Lower leg skin (tissue), 4 donors: ENCODE measurements around the gene TMED10. TPM values are rescaled to one million over a fixed set of nuclear protein-coding genes. Genes with fewer than 3 reads are reported as not detected.

Experiments
- DNase-seq, 2 donors: peaks; one replicate each; pipeline ENCODE4 v3.0.0-alpha.2; 2019; ENCODE audit warnings: low spot score in 2 of 2
- H3K4me3 ChIP-seq: fragments of 200-600 bp; sonication (generic); 2 replicates; pipeline ENCODE4 v1.5.1; 2017; ENCODE audit warnings: mild to moderate bottlenecking, low read depth; ENCODE audit not compliant: poor library complexity, severe bottlenecking
- CTCF ChIP-seq, 3 donors: fragments of 450-650 bp; IDR thresholded peaks; one replicate each; pipeline ENCODE4 v1.5.1; 2016; ENCODE audit warnings: antibody characterized with exemption in 3 of 3, mild to moderate bottlenecking in 3 of 3, moderate library complexity in 2 of 3
- POLR2A ChIP-seq, 2 donors: fragments of 450-650 bp; IDR thresholded peaks; one replicate each; pipeline ENCODE4 v1.6.1; 2016 to 2017; ENCODE audit warnings: antibody characterized with exemption in 2 of 2, mild to moderate bottlenecking in 1 of 2, moderate library complexity in 1 of 2
- WGBS, 2 donors: methylation state at CpG; one replicate each; pipeline ENCODE4 v1.1.5; 2018; 5-methylcytosine and 5-hydroxymethylcytosine counted together
- intact Hi-C: fragments of 100-400 bp; cut with DNase I; formaldehyde crosslinking; loops from one replicate; pipeline ENCODE4 v1.15.0; 2023; ENCODE audit warnings: low total_unique reads
- total RNA-seq, 4 donors: library from RNA; depleted of rRNA; stranded (reverse); fragments of >200 nt; gene quantifications; one replicate each; pipeline ENCODE4 v1.1.0, GENCODE V29; 2016

TMED10 gene
- total RNA-seq, 4 donors from 2014 or later = 144 to 208 (median 184) TPM

DNA sequence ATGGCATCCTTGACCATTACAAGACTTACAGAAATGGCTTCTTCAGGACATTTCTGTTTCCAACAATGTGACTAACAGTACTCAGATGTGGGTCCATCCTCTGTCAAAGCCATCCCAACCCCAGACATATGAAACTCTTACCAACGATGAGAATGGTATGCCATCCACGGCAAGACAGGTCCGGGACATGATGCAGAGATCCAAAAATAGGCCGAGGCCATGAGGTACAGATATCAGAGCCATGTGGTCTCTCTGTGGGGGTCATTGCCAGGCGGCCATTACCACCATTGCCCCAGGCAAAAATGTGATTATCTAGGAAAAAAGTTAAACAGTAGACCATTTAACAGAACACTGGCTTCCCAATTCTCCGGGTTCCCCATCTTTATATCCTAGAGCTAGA lies 79.5 kb downstream of the TMED10 start:
- 92 to 93% methylated on average over 6 of the region's 6 CpGs for WGBS, 2 donors
- intact Hi-C loops = no loop called here
- DNase-seq = no peak
- TF ChIP-seq POLR2A (IDR thresholded peaks at IDR 0.05) (no peak), CTCF (IDR thresholded peaks at IDR 0.05) (no peak)
- no peak overlapping the region for H3K4me3 ChIP-seq

GRCh38 chr14:75095690-75096089 lies 80.7 kb downstream of the TMED10 start:
- no peak for TF ChIP-seq CTCF (IDR thresholded peaks at IDR 0.05)
- TF ChIP-seq POLR2A (IDR thresholded peaks at IDR 0.05) = no peak
- intact Hi-C loops = no loop called here
- DNase-seq = no peak
- WGBS, 2 donors = 92% methylated on average over 4 of the region's 4 CpGs
- no peak overlapping the region for H3K4me3 ChIP-seq

DNA sequence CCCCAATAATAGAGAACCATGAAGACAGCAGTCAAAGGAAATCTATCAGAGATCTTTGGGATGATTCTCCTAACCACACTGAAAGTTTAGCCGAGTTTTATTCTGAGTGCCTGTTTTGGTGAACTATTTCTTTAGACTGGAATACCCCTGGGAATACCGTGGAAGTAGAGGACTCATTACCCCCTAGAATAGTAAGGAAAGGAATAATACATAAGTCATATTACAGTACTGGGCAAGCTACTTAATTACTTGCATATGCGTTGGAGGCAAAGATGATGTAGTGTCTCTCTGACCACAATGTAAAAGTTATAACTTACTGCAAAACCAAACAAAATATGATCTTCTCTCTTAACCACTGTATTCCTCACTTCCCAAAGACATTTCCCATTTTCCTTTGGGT lies 81.5 kb downstream of the TMED10 start:
- 85 to 87% methylated on average over 3 of the region's 3 CpGs for WGBS, 2 donors
- intact Hi-C loops = no loop called here
- TF ChIP-seq CTCF (IDR thresholded peaks at IDR 0.05) = no peak
- no peak for TF ChIP-seq POLR2A (IDR thresholded peaks at IDR 0.05)
- no peak overlapping the region for H3K4me3 ChIP-seq
- DNase-seq = no peak

DNA sequence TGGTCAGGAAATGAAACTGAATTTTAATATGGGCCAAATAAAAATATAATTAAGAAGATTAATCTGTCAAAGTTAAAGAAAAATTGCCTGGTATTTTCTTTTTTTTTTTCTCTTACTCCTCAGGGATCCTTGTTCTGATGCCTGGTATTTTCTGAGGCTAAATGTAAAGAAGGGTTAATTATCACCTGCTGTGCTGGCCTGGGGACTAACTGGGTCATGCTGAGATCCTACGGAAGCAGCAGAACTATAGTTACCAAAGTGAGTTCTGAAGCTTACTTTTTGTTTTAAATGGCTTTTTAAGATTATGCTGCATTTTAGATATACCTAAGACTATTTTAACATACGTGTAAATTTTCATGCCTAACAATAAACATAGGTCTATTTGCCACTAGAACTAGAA lies 83.7 kb downstream of the TMED10 start:
- 85 to 93% methylated on average over 2 of the region's 2 CpGs for WGBS, 2 donors
- intact Hi-C loops = no loop called here
- TF ChIP-seq POLR2A (IDR thresholded peaks at IDR 0.05) = no peak
- TF ChIP-seq CTCF (IDR thresholded peaks at IDR 0.05) = no peak
- H3K4me3 ChIP-seq = no peak overlapping the region
- no peak for DNase-seq

- intact Hi-C loops = no loop called here
- no peak overlapping the region for H3K4me3 ChIP-seq
- 91% methylated on average over 8 of the region's 8 CpGs for WGBS, 2 donors
- no peak for DNase-seq
- TF ChIP-seq POLR2A (IDR thresholded peaks at IDR 0.05) = no peak
- no peak for TF ChIP-seq CTCF (IDR thresholded peaks at IDR 0.05)
These were observed 85.2 kb downstream of the TMED10 start for GRCh38 chr14:75091251-75091650.

GRCh38 chr14:75090353-75090752 lies 86.1 kb downstream of the TMED10 start:
- no peak for TF ChIP-seq CTCF (IDR thresholded peaks at IDR 0.05)
- TF ChIP-seq POLR2A (IDR thresholded peaks at IDR 0.05) = no peak
- 94 to 95% methylated on average over 3 of the region's 3 CpGs for WGBS, 2 donors
- intact Hi-C loops = no loop called here
- no peak overlapping the region for H3K4me3 ChIP-seq
- DNase-seq = no peak
